HG03469 (cell line): ENCODE results near the gene BASP1.
"Not testable (repeated sequence)": the region's sequence is repeated elsewhere in the genome, so short reads cannot be mapped to it uniquely, and the experiment has no call there.

Experiments
- ATAC-seq: cut with Tn5 transposase; IDR thresholded peaks from one replicate; pipeline ENCODE4 v1.9.1; 2021; ENCODE audit warnings: mild to moderate bottlenecking, moderate library complexity, moderate number of reproducible peaks; ENCODE audit not compliant: unreplicated experiment

BASP1 gene

GRCh38 chr5:17249029-17249634 lies 31.7 kb downstream of the BASP1 start:
- ATAC-seq, result no peak

DNA sequence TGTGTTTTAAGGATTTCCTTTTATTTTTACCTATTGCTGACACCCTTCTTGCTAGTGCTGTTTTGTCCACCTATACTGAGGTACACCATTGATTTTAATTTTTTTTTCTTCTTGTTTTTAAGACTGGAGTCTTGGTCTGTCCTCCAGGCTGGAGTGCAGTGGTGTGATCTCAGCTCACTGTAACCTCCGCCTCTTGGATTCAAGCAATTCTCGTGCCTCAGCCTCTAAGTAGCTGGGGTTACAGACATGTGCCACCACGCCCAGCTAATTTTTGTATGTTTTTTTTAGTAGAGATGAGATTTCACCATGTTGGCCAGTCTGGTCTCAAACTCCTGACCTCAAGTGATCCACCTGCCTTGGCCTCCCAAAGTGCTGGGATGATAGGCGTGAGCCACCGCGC lies 32.4 kb downstream of the BASP1 start:
- ATAC-seq, result not testable (repeated sequence)

DNA sequence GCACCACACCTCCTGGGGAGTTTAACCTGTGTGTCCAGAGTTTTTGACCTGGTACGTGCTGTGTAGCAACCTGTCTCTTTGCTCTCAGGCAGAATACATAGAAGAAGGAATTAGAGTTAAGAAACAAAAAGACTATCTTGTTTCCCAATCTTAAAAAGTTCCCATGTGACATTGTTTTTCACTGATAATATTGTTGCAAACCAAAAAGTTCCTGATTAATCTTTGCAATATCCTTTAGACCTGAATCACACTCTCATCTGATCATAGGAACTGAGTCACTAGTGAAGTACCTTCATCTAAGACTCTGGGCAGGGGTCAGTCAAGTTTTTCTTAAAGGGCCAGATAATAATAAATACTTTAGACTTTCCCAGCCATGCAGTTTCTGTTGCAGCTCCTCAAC lies 35.1 kb downstream of the BASP1 start:
- ATAC-seq, result no peak

DNA sequence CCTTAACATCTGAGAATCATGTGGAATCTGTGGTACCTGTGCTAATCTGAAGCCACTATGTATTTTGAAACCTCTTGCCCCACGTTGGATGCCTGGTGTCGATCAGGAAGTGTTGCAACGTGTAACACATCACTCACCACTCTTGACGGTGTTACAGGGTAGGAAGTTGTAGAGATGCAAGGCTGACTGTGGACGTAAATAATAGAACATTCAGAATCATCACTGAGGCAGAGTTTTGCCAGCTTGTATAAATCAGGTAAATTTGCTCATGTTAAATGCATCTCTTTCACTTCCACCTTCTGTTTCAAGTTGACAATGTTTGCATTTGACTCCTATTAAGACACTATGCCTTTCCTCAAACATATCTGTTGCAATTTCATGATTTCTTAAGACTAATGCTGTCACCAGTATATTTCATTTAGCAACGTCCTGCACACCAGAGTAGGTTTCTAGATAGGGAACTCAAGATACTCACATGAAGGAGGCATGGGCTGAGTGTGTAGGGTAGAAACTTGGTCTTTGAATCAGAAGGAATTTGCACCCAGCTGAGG lies 38.1 kb downstream of the BASP1 start:
- peak; percentile 51 for ATAC-seq

GRCh38 chr5:17256171-17256570 lies 38.7 kb downstream of the BASP1 start:
- ATAC-seq, result no peak

GRCh38 chr5:17256839-17257238 lies 39.4 kb downstream of the BASP1 start:
- ATAC-seq, result no peak

GRCh38 chr5:17257705-17258273 lies 40.4 kb downstream of the BASP1 start:
- peak; percentile 39 for ATAC-seq

DNA sequence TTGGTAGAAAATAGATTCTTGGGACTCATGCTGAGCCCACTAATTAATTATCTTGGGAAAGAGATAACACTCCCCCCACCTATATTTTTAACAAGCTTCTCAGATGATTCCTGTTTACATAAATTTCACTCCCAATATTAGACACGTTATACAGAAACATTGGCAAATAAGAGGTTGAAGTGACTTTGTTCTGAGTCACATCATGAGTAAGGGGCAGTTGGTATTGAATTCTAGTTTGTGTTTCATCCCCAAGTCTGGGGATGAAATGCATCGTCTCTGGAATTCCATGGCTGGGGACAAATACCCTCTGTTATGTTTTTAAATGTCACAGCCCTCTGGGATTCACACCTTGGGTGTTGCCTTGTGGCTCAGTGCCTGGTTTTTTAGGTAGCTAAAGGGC lies 41.0 kb downstream of the BASP1 start:
- no peak for ATAC-seq

GRCh38 chr5:17259012-17259411 lies 41.6 kb downstream of the BASP1 start:
- ATAC-seq, result not testable (repeated sequence)

DNA sequence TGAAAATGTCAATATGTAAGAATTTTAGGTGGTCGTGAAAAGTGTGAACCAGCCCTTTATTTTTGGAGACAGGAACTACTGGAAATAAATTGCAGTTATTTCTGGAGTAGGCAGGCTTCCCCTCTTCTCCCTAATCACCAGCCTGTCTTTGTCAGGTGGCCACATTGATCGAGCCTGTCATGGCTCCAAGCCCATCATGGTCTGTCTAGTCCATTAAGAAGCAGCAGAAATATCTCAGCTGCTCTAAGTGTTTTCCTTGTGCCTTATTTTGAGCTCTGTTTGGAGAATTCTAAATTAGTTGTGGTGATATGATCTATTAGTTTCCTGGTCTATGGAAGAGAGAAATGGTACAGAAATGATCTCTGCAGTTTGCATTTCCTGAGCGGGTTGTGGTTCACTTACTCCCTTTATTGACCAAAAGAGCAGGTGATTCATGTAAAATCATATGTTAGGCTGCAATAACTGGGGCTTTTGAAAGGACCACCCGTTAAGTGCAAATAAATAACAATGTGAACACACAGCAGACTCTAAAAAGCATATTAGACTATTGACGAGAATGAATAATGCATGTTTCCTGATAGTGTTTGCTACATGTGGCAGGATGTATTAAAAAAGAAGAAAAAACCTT lies 42.3 kb downstream of the BASP1 start:
- no peak for ATAC-seq

GRCh38 chr5:17260549-17260948 lies 43.1 kb downstream of the BASP1 start:
- ATAC-seq, result no peak

- no peak for ATAC-seq
Observed at GRCh38 chr5:17261075-17261474, 43.6 kb downstream of the BASP1 start.

DNA sequence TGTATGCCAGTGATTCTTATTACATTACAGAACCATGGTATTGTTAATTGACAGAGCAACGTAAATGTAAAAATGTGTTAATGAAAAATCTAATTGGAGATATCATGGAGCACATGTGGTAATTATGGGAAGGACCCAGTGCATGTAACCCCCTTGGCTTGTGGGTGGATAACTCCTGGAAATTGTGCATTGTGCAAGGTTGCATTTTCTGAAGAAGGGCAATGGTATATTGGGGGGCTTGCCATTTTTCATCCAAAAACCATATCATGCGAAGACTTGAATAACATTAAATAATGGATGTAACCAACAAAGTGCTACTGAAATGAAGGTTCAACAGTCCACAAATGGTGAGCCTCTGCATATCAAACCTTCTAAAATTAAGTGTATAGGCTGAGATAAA lies 47.6 kb downstream of the BASP1 start:
- no peak for ATAC-seq

DNA sequence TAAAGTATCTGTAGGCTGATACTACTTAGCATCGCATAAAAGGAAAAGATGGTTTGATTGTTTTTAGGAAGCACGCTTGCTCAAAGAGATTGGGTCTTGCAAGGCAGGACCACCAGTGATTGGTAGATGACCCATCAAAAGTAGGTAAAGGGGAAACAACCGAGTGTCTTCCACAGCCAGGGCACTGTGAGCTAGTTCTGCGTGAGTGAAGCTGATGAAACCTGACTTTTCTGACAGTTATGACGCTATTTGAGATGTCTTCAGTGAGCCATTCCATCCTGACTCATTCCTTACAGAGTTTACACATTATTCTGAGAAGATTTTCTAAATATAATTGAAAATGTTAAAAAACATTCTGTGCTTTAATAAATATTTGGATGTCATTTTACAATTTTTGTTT lies 49.7 kb downstream of the BASP1 start:
- ATAC-seq, result peak; percentile 64

DNA sequence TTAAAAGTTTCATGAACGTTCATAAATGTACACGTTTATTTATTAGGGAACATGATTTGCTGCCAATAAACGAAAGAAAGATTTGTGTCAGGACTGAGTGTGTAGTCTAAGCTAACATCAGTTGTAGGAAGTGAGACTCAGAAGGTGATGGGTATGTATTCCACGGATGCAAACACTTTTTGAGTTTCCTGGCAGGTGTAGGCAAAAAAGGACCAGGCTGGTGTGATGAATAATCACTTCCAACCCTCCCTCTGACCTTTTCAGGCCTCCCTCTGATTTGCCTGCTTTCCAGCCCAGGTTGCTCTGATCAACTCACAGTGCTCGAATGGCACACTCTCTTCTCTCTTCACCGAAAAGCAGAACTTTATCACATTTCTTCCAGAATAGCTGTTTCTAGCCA lies 51.8 kb downstream of the BASP1 start:
- peak; percentile 59 for ATAC-seq

DNA sequence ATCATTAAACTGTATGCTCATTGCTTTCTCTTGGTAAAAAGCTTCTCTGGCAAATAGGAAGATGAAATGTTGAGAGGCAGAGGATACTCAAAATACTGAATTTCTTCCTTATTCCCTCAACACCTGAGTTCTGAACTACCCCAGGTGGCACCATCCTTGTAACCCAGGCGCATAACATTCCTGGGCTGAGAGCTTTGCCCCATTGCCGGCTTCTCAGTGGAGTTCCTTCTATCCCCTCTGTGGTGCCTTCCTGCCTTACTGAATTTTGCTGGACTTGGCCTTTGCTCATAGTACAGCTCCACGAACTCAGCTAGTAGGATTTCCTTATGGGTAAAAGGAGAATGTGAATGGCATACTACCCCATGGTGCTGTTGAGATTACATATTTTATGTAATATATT lies 54.7 kb downstream of the BASP1 start:
- no peak for ATAC-seq

GRCh38 chr5:17275289-17276158 lies 58.1 kb downstream of the BASP1 start:
- ATAC-seq, result no peak

GRCh38 chr5:17276445-17276844 lies 59.0 kb downstream of the BASP1 start:
- peak; percentile 51 for ATAC-seq

DNA sequence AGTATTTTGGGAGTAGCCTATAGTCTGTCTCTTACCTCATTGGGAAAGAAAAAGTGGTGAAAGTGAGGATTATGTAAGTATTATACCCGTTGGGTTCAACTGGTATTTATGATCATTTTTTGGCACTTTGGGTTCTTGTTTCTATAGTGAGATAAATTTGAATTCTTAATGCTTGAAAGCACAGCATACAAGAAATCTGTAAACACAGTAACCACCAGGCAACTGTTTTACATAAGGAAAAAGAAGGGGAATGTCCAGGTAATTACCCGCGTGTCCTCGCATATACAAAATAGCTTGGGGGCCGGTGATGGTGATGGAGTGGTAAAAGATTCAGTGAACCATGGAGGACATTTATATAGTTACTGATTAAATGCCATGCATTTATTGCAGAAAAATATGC lies 60.5 kb downstream of the BASP1 start:
- peak; percentile 18 for ATAC-seq

DNA sequence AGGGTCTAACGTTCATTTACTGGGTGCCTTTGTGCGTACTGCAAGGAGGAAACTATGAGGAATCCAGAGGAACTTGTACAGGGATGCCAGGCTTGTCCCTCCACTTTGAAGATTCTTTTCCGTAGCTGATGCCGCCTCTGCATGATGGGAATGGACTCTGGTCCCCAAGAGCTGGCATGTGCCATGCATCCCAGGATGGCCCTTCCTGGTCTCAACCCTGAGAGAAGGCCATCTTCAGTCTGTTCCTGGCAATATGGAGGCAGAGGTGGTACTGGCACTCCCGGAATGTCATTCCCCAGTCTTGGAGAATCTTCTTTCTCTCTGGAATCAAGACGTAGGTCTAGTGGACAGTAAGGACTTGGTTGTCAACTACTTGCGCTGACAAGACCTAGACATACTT lies 61.5 kb downstream of the BASP1 start:
- ATAC-seq, result no peak

- no peak for ATAC-seq
Observed at GRCh38 chr5:17279487-17279886, 62.1 kb downstream of the BASP1 start.
